Activated naive CD4-positive, alpha-beta T cell treated with anti-CD3 and anti-CD28 coated beads, Interleukin-2, amount 10 ng/mL, durations not matched to agents 7 days and 5 days (primary cell): ENCODE data around the gene KDM8.

Experiments used
- CTCF ChIA-PET: fragments of 350-600 bp; sonication (Branson Sonifier 250); formaldehyde crosslinking; loops from one replicate; lab custom pipeline; 2021; ENCODE audit warnings: antibody characterized with exemption; lab: Charles Lee
- DNase-seq: peaks from one replicate; pipeline ENCODE4 v3.0.0-alpha.2; 2020
- H3K27ac Mint-ChIP-seq: one replicate; pipeline ENCODE4 v1.8.0; 2021; ENCODE audit warnings: mild to moderate bottlenecking, moderate library complexity, mixed read lengths
- H3K27me3 Mint-ChIP-seq: one replicate; pipeline ENCODE4 v1.8.0; 2021; ENCODE audit warnings: mild to moderate bottlenecking, mixed read lengths
- H3K36me3 Mint-ChIP-seq: one replicate; pipeline ENCODE4 v1.8.0; 2021; ENCODE audit warnings: mixed read lengths
- H3K4me1 Mint-ChIP-seq: one replicate; pipeline ENCODE4 v1.8.0; 2021; ENCODE audit warnings: mixed read lengths
- H3K4me3 Mint-ChIP-seq: one replicate; pipeline ENCODE4 v1.8.0; 2021; ENCODE audit warnings: mild to moderate bottlenecking, moderate library complexity, mixed read lengths
- H3K9me3 Mint-ChIP-seq: one replicate; pipeline ENCODE4 v1.8.0; 2021; ENCODE audit warnings: mixed read lengths

Gene KDM8

GRCh38 chr16:27209591-27209990 is 6.3 kb downstream of the KDM8 start:
- Mint-ChIP-seq H3K27me3 (no peaks in the 10 kb centered on the region), H3K4me1 (peaks cover 31% of the 10 kb centered on the region), H3K27ac (peak overlapping the region; percentile 62), H3K36me3 (peaks cover 38% of the 10 kb centered on the region), H3K9me3 (no peaks in the 10 kb centered on the region), H3K4me3 (no peak overlapping the region)
- no peak for DNase-seq
- CTCF ChIA-PET: interaction anchor here (1.0 to 1.9 kb wide), 2 partner anchors 25 to 32 kb away, joined by 5 to 10 read pairs; no protein-coding TSS in a partner anchor

- Mint-ChIP-seq H3K4me3 (no peak overlapping the region), H3K36me3 (peaks cover 41% of the 10 kb centered on the region), H3K27me3 (no peaks in the 10 kb centered on the region), H3K27ac (no peak overlapping the region), H3K4me1 (peaks cover 25% of the 10 kb centered on the region), H3K9me3 (no peaks in the 10 kb centered on the region)
- no peak for DNase-seq
- CTCF ChIA-PET: interaction anchor here (1.0 to 1.9 kb wide), 2 partner anchors 25 to 32 kb away, joined by 5 to 10 read pairs; no protein-coding TSS in a partner anchor
Measured at GRCh38 chr16:27210174-27210573, 6.8 kb downstream of the KDM8 start.

- DNase-seq: no peak
- Mint-ChIP-seq H3K4me3 (no peak overlapping the region), H3K27ac (peak overlapping the region; percentile 33), H3K4me1 (peaks cover 19% of the 10 kb centered on the region), H3K27me3 (no peaks in the 10 kb centered on the region), H3K36me3 (peaks cover 43% of the 10 kb centered on the region), H3K9me3 (no peaks in the 10 kb centered on the region)
- CTCF ChIA-PET: interaction anchor here (1.1 to 1.9 kb wide), 3 partner anchors 11 to 33 kb away, joined by 4 to 10 read pairs (median 5); no protein-coding TSS in a partner anchor
Measured at GRCh38 chr16:27211026-27211425, 7.7 kb downstream of the KDM8 start.

GRCh38 chr16:27214084-27214961 is 11.0 kb downstream of the KDM8 start:
- Mint-ChIP-seq H3K27ac (no peak overlapping the region), H3K4me1 (peaks cover 15% of the 10 kb centered on the region), H3K36me3 (peaks cover 53% of the 10 kb centered on the region), H3K4me3 (no peak overlapping the region), H3K27me3 (no peaks in the 10 kb centered on the region), H3K9me3 (no peaks in the 10 kb centered on the region)
- CTCF ChIA-PET: no interaction called here
- DNase-seq: no peak

GRCh38 chr16:27215660-27216059 is 12.3 kb downstream of the KDM8 start:
- CTCF ChIA-PET: no interaction called here
- no peaks in the 10 kb centered on the region for H3K27me3 Mint-ChIP-seq
- H3K36me3 Mint-ChIP-seq: peaks cover 54% of the 10 kb centered on the region
- H3K4me1 Mint-ChIP-seq: peaks cover 15% of the 10 kb centered on the region
- no peak for DNase-seq
- H3K9me3 Mint-ChIP-seq: no peaks in the 10 kb centered on the region
- H3K4me3 Mint-ChIP-seq: no peak overlapping the region
- no peak overlapping the region for H3K27ac Mint-ChIP-seq

- peak overlapping the region; percentile 11 for H3K27ac Mint-ChIP-seq
- H3K36me3 Mint-ChIP-seq: peaks cover 51% of the 10 kb centered on the region
- peaks cover 9% of the 10 kb centered on the region for H3K4me1 Mint-ChIP-seq
- H3K9me3 Mint-ChIP-seq: no peaks in the 10 kb centered on the region
- no peak for DNase-seq
- no peaks in the 10 kb centered on the region for H3K27me3 Mint-ChIP-seq
- H3K4me3 Mint-ChIP-seq: no peak overlapping the region
- CTCF ChIA-PET: no interaction called here
Measured at GRCh38 chr16:27216297-27216885, 13.1 kb downstream of the KDM8 start.

GRCh38 chr16:27217256-27217655 is 13.9 kb downstream of the KDM8 start:
- CTCF ChIA-PET: interaction anchor here (1.3 kb wide), 1 partner anchor 13 kb away, joined by 3 read pairs; no protein-coding TSS in a partner anchor
- no peaks in the 10 kb centered on the region for H3K9me3 Mint-ChIP-seq
- DNase-seq: no peak

GRCh38 chr16:27218756-27219155 is 15.4 kb downstream of the KDM8 start:
- CTCF ChIA-PET: no interaction called here

More at GRCh38 chr16:27217256-27217655, 13.9 kb downstream of the KDM8 start:
- Mint-ChIP-seq H3K4me1 (peaks cover 9% of the 10 kb centered on the region), H3K4me3 (no peak overlapping the region), H3K36me3 (peaks cover 50% of the 10 kb centered on the region), H3K27ac (peak overlapping the region; percentile 7), H3K27me3 (no peaks in the 10 kb centered on the region)

GRCh38 chr16:27219161-27219560 is 15.8 kb downstream of the KDM8 start:
- Mint-ChIP-seq H3K4me3 (no peak overlapping the region), H3K4me1 (peaks cover 5% of the 10 kb centered on the region), H3K9me3 (no peaks in the 10 kb centered on the region), H3K27me3 (no peaks in the 10 kb centered on the region), H3K27ac (peak overlapping the region; percentile 62), H3K36me3 (peaks cover 44% of the 10 kb centered on the region)
- CTCF ChIA-PET: no interaction called here
- DNase-seq: no peak

More at GRCh38 chr16:27218756-27219155, 15.4 kb downstream of the KDM8 start:
- Mint-ChIP-seq H3K27ac (peak overlapping the region; percentile 62), H3K9me3 (no peaks in the 10 kb centered on the region), H3K27me3 (no peaks in the 10 kb centered on the region), H3K4me3 (no peak overlapping the region), H3K36me3 (peaks cover 45% of the 10 kb centered on the region), H3K4me1 (peaks cover 4% of the 10 kb centered on the region)
- DNase-seq: no peak

GRCh38 chr16:27220120-27220519 is 16.8 kb downstream of the KDM8 start:
- DNase-seq: no peak
- Mint-ChIP-seq H3K4me3 (no peak overlapping the region), H3K9me3 (no peaks in the 10 kb centered on the region), H3K36me3 (peaks cover 42% of the 10 kb centered on the region), H3K4me1 (peaks cover 8% of the 10 kb centered on the region), H3K27ac (no peak overlapping the region), H3K27me3 (no peaks in the 10 kb centered on the region)
- CTCF ChIA-PET: interaction anchor here (2.0 kb wide), 1 partner anchor 10 kb away, joined by 6 read pairs; no protein-coding TSS in a partner anchor

GRCh38 chr16:27220527-27220926 is 17.2 kb downstream of the KDM8 start:
- Mint-ChIP-seq H3K4me1 (peaks cover 10% of the 10 kb centered on the region), H3K4me3 (no peak overlapping the region), H3K36me3 (peaks cover 40% of the 10 kb centered on the region), H3K9me3 (no peaks in the 10 kb centered on the region), H3K27me3 (no peaks in the 10 kb centered on the region), H3K27ac (no peak overlapping the region)
- no peak for DNase-seq
- CTCF ChIA-PET: interaction anchor here (2.0 kb wide), 1 partner anchor 9 kb away, joined by 6 read pairs; no protein-coding TSS in a partner anchor

GRCh38 chr16:27220991-27221390 is 17.7 kb downstream of the KDM8 start:
- H3K36me3 Mint-ChIP-seq: peaks cover 41% of the 10 kb centered on the region
- CTCF ChIA-PET: interaction anchor here (2.0 kb wide), 1 partner anchor 9 kb away, joined by 6 read pairs; no protein-coding TSS in a partner anchor
- no peaks in the 10 kb centered on the region for H3K27me3 Mint-ChIP-seq
- no peak for DNase-seq
- no peaks in the 10 kb centered on the region for H3K9me3 Mint-ChIP-seq
- H3K4me1 Mint-ChIP-seq: peaks cover 15% of the 10 kb centered on the region
- no peak overlapping the region for H3K4me3 Mint-ChIP-seq
- no peak overlapping the region for H3K27ac Mint-ChIP-seq

GRCh38 chr16:27221576-27222248 is 18.4 kb downstream of the KDM8 start:
- Mint-ChIP-seq H3K27me3 (no peaks in the 10 kb centered on the region), H3K36me3 (peaks cover 44% of the 10 kb centered on the region), H3K9me3 (no peaks in the 10 kb centered on the region), H3K4me3 (no peak overlapping the region), H3K4me1 (peaks cover 20% of the 10 kb centered on the region), H3K27ac (no peak overlapping the region)
- CTCF ChIA-PET: interaction anchor here (0.6 to 2.0 kb wide), 7 partner anchors 8 to 41 kb away, joined by 3 to 6 read pairs (median 3); no protein-coding TSS in a partner anchor
- DNase-seq: no peak
